Left ventricle myocardium inferior (tissue), 1 donor: ENCODE measurements around the gene ZNF564. TPM values are rescaled to one million over a fixed set of nuclear protein-coding genes. Genes with fewer than 3 reads are reported as not detected.

Source experiments
- DNase-seq: peaks from one replicate; pipeline ENCODE4 v3.0.0-alpha.2; 2020
- H3K27ac ChIP-seq: fragments of 200-600 bp; replicated peaks from 2 replicates; pipeline ENCODE4 v1.8.0; 2021
- H3K27me3 ChIP-seq: fragments of 200-600 bp; 2 replicates; pipeline ENCODE4 v1.8.0; 2021; ENCODE audit warnings: low read depth
- H3K36me3 ChIP-seq: fragments of 200-600 bp; 2 replicates; pipeline ENCODE4 v1.8.0; 2021
- H3K4me1 ChIP-seq: fragments of 200-600 bp; 2 replicates; pipeline ENCODE4 v1.8.0; 2021
- H3K4me3 ChIP-seq: fragments of 200-600 bp; 2 replicates; pipeline ENCODE4 v1.8.0; 2021; ENCODE audit warnings: mild to moderate bottlenecking, moderate library complexity
- H3K9me3 ChIP-seq: fragments of 200-600 bp; replicated peaks from 2 replicates; pipeline ENCODE4 v1.8.0; 2021
- intact Hi-C: fragments of 100-400 bp; cut with micrococcal nuclease; formaldehyde crosslinking; loops from one replicate; pipeline ENCODE4 v1.11.0; 2022
- total RNA-seq: library from RNA; stranded (reverse); fragmentation: NEBNext Ultra II Directional; extraction: Animal tissue kit (Norgen Biotek cat#: 25700); gene quantifications from one replicate; pipeline ENCODE4 v1.2.1, GENCODE V29; 2021
- TF ChIP-seq, protein P1 (sequence below): fragments of 200-600 bp; IDR thresholded peaks from 2 replicates; pipeline ENCODE4 v1.8.0; 2021; ENCODE audit warnings: antibody characterized with exemption, mild to moderate bottlenecking, borderline replicate concordance
- donor health status: DM: no; HTN: yes; CAD: no; lungs with severe emphysema.

ZNF564 gene
- total RNA-seq, 1 donor from 2014 or later, result 11.1 TPM

DNA sequence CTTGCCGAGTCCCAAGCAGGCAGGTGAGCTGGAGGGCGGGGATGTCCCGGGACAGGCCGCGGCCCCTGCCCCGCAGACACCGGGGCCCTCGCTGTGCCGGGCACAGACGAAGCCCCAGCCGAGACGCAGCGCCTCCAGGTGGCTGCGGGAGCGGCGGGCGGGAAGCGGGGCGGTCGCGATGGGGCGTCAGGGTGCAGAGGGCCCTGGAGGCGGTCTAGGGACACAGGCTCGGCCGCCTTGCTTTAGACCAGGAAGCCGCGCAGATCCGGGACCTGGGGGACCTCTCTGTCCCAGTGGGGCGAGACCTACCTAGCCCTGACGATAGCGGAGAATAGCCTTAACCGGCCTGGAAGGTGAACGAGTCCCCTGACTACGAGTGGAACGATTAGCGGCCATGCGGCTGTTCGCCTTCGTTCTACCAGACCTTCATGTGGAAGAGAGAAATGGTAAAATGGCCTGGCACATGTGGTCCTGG, 4.2 kb upstream of the ZNF564 start:
- DNase-seq, result no peak
- Histone ChIP-seq H3K27ac (no peak overlapping the region), H3K9me3 (no peaks in the 10 kb centered on the region), H3K27me3 (peaks cover 5% of the 10 kb centered on the region), H3K36me3 (no peaks in the 10 kb centered on the region), H3K4me3 (no peak overlapping the region), H3K4me1 (peaks cover 35% of the 10 kb centered on the region)
- TF ChIP-seq, protein P1, sequence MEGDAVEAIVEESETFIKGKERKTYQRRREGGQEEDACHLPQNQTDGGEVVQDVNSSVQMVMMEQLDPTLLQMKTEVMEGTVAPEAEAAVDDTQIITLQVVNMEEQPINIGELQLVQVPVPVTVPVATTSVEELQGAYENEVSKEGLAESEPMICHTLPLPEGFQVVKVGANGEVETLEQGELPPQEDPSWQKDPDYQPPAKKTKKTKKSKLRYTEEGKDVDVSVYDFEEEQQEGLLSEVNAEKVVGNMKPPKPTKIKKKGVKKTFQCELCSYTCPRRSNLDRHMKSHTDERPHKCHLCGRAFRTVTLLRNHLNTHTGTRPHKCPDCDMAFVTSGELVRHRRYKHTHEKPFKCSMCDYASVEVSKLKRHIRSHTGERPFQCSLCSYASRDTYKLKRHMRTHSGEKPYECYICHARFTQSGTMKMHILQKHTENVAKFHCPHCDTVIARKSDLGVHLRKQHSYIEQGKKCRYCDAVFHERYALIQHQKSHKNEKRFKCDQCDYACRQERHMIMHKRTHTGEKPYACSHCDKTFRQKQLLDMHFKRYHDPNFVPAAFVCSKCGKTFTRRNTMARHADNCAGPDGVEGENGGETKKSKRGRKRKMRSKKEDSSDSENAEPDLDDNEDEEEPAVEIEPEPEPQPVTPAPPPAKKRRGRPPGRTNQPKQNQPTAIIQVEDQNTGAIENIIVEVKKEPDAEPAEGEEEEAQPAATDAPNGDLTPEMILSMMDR, result peak; percentile 19
- intact Hi-C loops, result no loop called here

DNA sequence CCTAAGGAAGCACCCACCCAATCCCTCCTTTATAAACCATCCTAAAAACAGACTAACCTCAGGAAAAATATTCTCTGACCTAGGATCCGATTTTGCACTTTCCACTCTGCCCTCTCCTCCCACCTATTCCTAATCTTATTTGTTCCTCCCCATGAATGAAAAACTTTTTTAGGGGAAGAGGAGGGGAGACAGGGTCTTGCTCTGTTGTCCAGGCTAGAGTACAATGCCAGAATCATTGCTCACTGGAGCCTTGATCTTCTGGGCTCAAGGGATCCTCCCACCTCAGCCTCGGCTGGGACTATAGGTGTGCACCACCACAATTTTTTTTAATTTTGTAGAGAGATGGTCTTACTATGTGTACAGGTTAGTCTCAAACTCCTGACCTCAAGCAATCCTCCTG, 4.4 kb downstream of the ZNF564 start:
- TF ChIP-seq, protein P1, result no peak
- H3K27ac ChIP-seq, result no peak overlapping the region
- peaks cover 80% of the 10 kb centered on the region for H3K4me1 ChIP-seq
- intact Hi-C loops, result no loop called here
- no peaks in the 10 kb centered on the region for H3K9me3 ChIP-seq
- no peaks in the 10 kb centered on the region for H3K27me3 ChIP-seq
- no peak overlapping the region for H3K4me3 ChIP-seq
- peaks cover 25% of the 10 kb centered on the region for H3K36me3 ChIP-seq
- DNase-seq, result no peak

DNA sequence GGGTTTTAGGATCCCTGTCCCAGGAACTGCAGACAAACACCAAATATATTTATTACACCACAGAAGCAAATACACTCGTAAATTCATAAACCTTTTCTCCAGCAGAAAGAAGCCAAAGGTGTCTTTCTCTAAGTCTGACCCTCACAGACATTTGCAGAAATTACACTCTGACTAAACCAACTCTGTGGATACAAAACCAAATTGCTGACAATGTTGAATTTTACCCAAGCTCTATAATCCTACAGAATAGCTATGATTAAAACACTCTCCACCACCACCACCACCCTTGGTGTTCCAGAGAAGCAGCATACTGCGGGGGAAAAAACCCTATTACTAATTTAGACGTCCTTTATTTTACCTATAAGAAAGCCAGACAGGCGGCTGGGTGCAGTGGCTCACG, 5.2 kb downstream of the ZNF564 start:
- TF ChIP-seq, protein P1, result no peak
- Histone ChIP-seq H3K36me3 (peaks cover 32% of the 10 kb centered on the region), H3K4me1 (peaks cover 75% of the 10 kb centered on the region), H3K27ac (no peak overlapping the region), H3K27me3 (no peaks in the 10 kb centered on the region), H3K4me3 (no peak overlapping the region), H3K9me3 (no peaks in the 10 kb centered on the region)
- DNase-seq, result no peak
- intact Hi-C loops, result no loop called here

DNA sequence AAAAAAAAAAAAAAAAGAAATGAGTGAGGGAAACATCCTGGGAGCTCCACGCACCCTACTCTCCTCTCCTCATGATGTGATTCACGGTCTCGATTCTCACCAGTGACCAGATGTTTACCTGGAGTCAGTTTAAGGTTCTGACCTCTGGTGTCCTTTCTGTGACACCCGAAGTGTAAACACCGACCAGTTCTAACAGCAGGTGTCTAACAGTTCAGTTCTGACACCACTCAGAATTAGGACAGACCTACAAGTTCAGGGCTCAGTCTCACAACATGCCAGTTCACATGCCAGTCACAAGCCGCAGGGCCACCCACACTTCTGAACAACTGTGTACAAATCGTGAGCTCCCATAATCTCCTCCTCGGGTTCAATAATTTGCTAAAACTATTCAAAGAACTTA, 6.0 kb downstream of the ZNF564 start:
- H3K27ac ChIP-seq, result peak overlapping the region; percentile 48
- peaks cover 67% of the 10 kb centered on the region for H3K4me1 ChIP-seq
- intact Hi-C loops, result no loop called here
- no peaks in the 10 kb centered on the region for H3K27me3 ChIP-seq
- no peaks in the 10 kb centered on the region for H3K9me3 ChIP-seq
- H3K36me3 ChIP-seq, result peaks cover 40% of the 10 kb centered on the region
- no peak overlapping the region for H3K4me3 ChIP-seq
- TF ChIP-seq, protein P1, result no peak
- no peak for DNase-seq

DNA sequence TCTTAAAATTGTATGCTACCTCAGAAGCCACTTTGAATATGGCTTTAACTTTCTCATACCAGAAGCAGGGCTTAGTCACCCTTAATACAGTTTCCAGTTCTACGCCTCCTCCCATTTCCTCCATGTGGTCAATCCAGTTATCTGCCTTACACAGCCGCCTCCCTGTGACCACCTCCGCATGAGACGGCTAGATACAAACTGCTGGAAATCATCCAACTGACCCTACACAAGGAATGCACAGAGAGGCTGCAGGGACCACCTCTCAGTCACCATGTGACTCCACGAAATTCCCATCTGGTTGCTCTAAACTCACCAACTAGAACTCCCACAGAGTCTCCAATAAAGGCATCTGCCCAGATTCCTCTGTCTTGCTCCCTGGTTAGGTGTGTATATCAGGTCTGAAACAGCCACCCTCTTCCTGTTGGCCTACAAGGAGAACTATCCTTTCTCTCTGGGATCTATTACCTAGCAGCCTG, 6.8 kb downstream of the ZNF564 start:
- Histone ChIP-seq H3K9me3 (no peaks in the 10 kb centered on the region), H3K27me3 (no peaks in the 10 kb centered on the region), H3K4me3 (no peak overlapping the region), H3K36me3 (peaks cover 48% of the 10 kb centered on the region), H3K4me1 (peaks cover 58% of the 10 kb centered on the region), H3K27ac (peak overlapping the region; percentile 48)
- TF ChIP-seq, protein P1, result no peak
- no peak for DNase-seq
- intact Hi-C loops, result no loop called here
